Adrenal gland (tissue), 12 donors: ENCODE results near the gene TRIO. TPM values are rescaled to one million over a fixed set of nuclear protein-coding genes. Genes with fewer than 3 reads are reported as not detected.

Experiments
- DNase-seq, 7 donors: peaks; one replicate each; pipeline ENCODE4 v3.0.0-alpha.2; 2019 to 2020
- H3K27ac ChIP-seq, 5 donors: fragments of 200-600 bp; sonication (generic) in 4 of 5; 1 replicate in 3 of 5; 2 replicates in 2 of 5; pipeline versions ENCODE4 v1.5.1 to v1.8.0; 2016 to 2020; ENCODE audit warnings: mild to moderate bottlenecking in 1 of 5
- H3K27me3 ChIP-seq: fragments of 200-600 bp; 2 replicates; pipeline ENCODE4 v1.8.0; 2021
- H3K36me3 ChIP-seq, 2 donors: fragments of 200-600 bp; replicated peaks in 1 of 2; 1 replicate in 1 of 2; 2 replicates in 1 of 2; pipeline versions ENCODE4 v1.5.1 to v1.8.0; 2018 to 2022
- H3K4me1 ChIP-seq, 2 donors: fragments of 200-600 bp; replicated peaks in 1 of 2; 1 replicate in 1 of 2; 2 replicates in 1 of 2; pipeline versions ENCODE4 v1.5.1 to v1.8.0; 2018 to 2021
- H3K4me3 ChIP-seq, 4 donors: fragments of 200-600 bp; sonication (generic) in 3 of 4; one replicate each; pipeline ENCODE4 v1.5.1; 2016 to 2018
- H3K9me3 ChIP-seq, 3 donors: fragments of 200-600 bp; sonication (generic) in 1 of 3; replicated peaks in 1 of 3; 1 replicate in 2 of 3; 2 replicates in 1 of 3; pipeline versions ENCODE4 v1.5.1 to v1.8.0; 2016 to 2021
- POLR2A ChIP-seq, 2 donors: fragments of 450-650 bp; IDR thresholded peaks; one replicate each; pipeline ENCODE4 v1.6.1; 2017; ENCODE audit warnings: antibody characterized with exemption in 2 of 2, mild to moderate bottlenecking in 2 of 2, moderate library complexity in 1 of 2
- WGBS, 4 donors: extraction: QIAGEN DNeasy Blood & Tissue Kit in 2 of 4; methylation state at CpG; one replicate each; pipeline versions ENCODE4 v1.1.5 to v1.1.7; 2013 to 2017; 5-methylcytosine and 5-hydroxymethylcytosine counted together
- intact Hi-C, 2 donors: fragments of 100-400 bp; cut with DNase I; formaldehyde crosslinking; loops; one replicate each; pipeline versions ENCODE4 v1.14.1 to v1.15.0; 2022 to 2023
- polyA plus RNA-seq, 3 donors: library from polyadenylated mRNA; stranded (reverse); fragments of 200-250 nt in 2 of 3; fragments of 350-450 nt in 1 of 3; fragmentation: Illumina TruSeq in 1 of 3; extraction: RNeasy Lipid Tissue Mini Kit (QIAGEN cat#74804) in 1 of 3; gene quantifications; one replicate each; pipeline ENCODE4 v1.2.3, GENCODE V29; 2013 to 2014
- total RNA-seq, 9 donors: library from RNA; depleted of rRNA in 4 of 9; stranded (reverse); fragments of >200 nt in 4 of 9; fragments of 120-200 nt in 1 of 9; fragmentation: NEBNext Ultra II Directional in 1 of 9; extraction: Animal tissue kit (Norgen Biotek cat#: 25700) in 1 of 9; gene quantifications; one replicate each; pipeline versions ENCODE4 v1.1.0 to v1.2.4, GENCODE V29; 2013 to 2023
- TF ChIP-seq, protein P1 (sequence below), 6 experiments: fragments of 450-650 bp in 4 of 6; fragments of 200-600 bp in 2 of 6; sonication (generic) in 1 of 6; IDR thresholded peaks; 1 replicate in 5 of 6; 2 replicates in 1 of 6; pipeline versions ENCODE4 v1.5.1 to v1.8.0; 2016 to 2021; ENCODE audit warnings: antibody characterized with exemption in 6 of 6, mild to moderate bottlenecking in 2 of 6, moderate library complexity in 1 of 6
- donor health status: healthy with polysubstance abuse.
- donor health status: Bipolar disorder and iron deficiency.
- donor health status: DM: yes; HTN: yes; CAD: no.
- donor health status: DM: no; HTN: no; CAD: no.
- donor health status: DM: no; HTN: no; CAD: no.
- donor health status: DM: yes; HTN: yes; CAD: no.

TRIO gene
- total and polyA plus RNA-seq, 12 donors, result 27.3 to 109 (median 72.4) TPM

DNA sequence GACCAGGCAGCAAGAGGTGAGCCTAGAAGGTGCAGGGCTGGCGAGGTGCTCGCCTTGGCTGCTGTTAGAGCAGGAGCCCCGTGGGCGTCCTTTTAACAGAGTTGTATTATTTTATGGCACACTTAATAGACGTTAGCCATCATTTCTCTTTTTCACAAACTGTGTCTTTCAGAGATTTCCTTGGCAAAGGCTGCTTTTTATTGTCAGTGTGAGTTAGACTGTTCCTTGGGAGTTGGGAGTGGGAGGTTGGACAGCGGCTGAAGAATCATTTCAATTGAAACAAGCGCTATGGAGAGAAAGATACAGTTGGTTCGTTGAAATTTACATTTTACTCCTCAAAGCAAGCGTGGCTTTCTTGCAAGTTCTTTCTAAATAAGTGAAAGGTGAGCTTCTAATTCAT lies 133.2 kb downstream of the TRIO start:
- no peak for TF ChIP-seq POLR2A (IDR thresholded peaks at IDR 0.05)
- TF ChIP-seq, protein P1, sequence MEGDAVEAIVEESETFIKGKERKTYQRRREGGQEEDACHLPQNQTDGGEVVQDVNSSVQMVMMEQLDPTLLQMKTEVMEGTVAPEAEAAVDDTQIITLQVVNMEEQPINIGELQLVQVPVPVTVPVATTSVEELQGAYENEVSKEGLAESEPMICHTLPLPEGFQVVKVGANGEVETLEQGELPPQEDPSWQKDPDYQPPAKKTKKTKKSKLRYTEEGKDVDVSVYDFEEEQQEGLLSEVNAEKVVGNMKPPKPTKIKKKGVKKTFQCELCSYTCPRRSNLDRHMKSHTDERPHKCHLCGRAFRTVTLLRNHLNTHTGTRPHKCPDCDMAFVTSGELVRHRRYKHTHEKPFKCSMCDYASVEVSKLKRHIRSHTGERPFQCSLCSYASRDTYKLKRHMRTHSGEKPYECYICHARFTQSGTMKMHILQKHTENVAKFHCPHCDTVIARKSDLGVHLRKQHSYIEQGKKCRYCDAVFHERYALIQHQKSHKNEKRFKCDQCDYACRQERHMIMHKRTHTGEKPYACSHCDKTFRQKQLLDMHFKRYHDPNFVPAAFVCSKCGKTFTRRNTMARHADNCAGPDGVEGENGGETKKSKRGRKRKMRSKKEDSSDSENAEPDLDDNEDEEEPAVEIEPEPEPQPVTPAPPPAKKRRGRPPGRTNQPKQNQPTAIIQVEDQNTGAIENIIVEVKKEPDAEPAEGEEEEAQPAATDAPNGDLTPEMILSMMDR (IDR thresholded peaks at IDR 0.05), result no peak
- Histone ChIP-seq H3K4me3 (no peak overlapping the region), H3K27ac (no peak overlapping the region), H3K27me3 (no peaks in the 10 kb centered on the region), H3K9me3 (no peaks in the 10 kb centered on the region), H3K4me1 (no peaks in the 10 kb centered on the region), H3K36me3 (no peaks in the 10 kb centered on the region)
- DNase-seq, result no peak
- 90 to 95% (median 93%) methylated on average over 9 of the region's 9 CpGs for WGBS, 4 donors
- intact Hi-C loops, result no loop called here

DNA sequence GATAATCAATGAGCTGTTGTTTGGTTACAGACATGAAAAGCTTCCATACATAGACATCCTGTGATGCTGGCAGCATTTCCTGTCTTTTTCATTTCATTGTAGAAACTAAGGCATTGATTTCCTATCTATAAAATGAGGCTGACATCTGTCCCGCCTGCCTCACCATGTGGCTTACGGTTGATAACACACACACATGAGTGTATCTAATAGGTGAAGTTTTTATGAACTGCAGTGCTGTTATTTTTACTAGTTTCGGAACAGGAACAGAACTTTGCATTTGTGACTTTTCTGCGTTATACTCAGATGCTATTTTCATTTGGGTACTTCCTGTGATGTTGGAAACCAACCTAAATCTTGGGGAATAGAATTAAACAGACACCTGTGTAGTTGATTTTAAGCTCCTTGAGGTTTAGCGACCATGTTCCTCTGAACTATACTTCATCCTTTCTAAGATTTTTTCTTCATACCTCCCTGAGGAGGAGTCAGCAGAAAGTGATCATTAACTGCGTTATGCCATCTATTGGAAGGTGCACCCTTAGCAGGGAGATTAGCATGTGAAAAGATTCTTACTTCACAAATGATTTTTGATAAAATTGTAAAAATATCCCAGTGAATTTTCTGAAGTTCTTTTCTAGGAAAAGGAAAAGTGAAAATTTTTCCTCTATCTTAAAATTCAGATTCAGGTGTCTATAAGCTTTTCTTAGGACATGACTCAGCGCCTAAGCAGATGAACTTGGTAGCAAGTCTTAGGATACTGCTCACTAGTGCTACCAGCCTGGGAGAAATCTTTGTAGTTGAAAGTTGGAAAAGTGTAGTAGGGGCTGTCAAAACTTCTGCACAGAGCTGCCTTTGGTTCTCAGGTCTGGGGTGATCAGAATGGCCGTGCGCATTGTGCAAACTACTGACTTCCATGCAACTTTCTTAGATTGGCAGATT lies 134.5 kb downstream of the TRIO start:
- H3K27me3 ChIP-seq, result no peaks in the 10 kb centered on the region
- 89 to 92% (median 90%) methylated on average over 9 of the region's 9 CpGs for WGBS, 4 donors
- no peak for DNase-seq
- H3K27ac ChIP-seq, result no peak overlapping the region
- no peak overlapping the region for H3K4me3 ChIP-seq
- H3K4me1 ChIP-seq, result no peaks in the 10 kb centered on the region
- H3K9me3 ChIP-seq, result no peaks in the 10 kb centered on the region
- intact Hi-C loops, result no loop called here
- no peak for TF ChIP-seq POLR2A (IDR thresholded peaks at IDR 0.05)
- TF ChIP-seq, protein P1 (IDR thresholded peaks at IDR 0.05), result no peak
- H3K36me3 ChIP-seq, result no peaks in the 10 kb centered on the region

DNA sequence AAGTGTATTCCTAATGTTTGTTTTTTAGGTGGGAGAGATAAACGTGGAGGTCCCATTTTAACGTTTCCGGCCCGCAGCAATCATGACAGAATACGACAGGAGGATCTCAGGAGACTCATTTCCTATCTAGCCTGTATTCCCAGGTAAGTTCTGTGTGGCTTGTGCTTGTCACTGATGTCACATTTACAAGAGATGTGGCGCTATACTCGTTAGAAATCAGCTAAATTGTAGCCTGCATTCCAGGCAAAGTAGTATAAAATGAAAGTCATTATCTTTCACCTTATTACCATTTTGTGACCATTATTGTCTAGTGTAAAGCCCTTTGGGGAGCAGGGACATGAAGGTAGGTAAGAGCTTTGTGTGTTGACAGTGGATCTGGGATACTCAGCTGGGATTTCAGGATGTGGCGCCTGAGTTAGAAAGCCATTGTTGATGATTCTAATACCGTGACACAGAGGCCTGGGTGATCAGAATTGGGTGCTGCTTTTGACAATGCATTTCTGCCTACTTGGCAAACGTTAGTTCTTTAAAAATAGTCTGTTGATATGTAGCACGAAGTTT lies 137.2 kb downstream of the TRIO start:
- H3K27me3 ChIP-seq, result no peaks in the 10 kb centered on the region
- H3K9me3 ChIP-seq, result no peaks in the 10 kb centered on the region
- no peak for DNase-seq
- intact Hi-C loops, result no loop called here
- H3K27ac ChIP-seq, result no peak overlapping the region
- 88 to 93% (median 93%) methylated on average over 11 of the region's 11 CpGs for WGBS, 4 donors
- no peaks in the 10 kb centered on the region for H3K4me1 ChIP-seq
- no peak overlapping the region for H3K4me3 ChIP-seq
- TF ChIP-seq, protein P1 (IDR thresholded peaks at IDR 0.05), result no peak
- no peak for TF ChIP-seq POLR2A (IDR thresholded peaks at IDR 0.05)
- no peaks in the 10 kb centered on the region for H3K36me3 ChIP-seq

- intact Hi-C loops, result no loop called here
- H3K36me3 ChIP-seq, result no peaks in the 10 kb centered on the region
- no peak for TF ChIP-seq POLR2A (IDR thresholded peaks at IDR 0.05)
- TF ChIP-seq, protein P1 (IDR thresholded peaks at IDR 0.05), result no peak
- no peaks in the 10 kb centered on the region for H3K27me3 ChIP-seq
- no peak overlapping the region for H3K4me3 ChIP-seq
- no peaks in the 10 kb centered on the region for H3K9me3 ChIP-seq
- no peaks in the 10 kb centered on the region for H3K4me1 ChIP-seq
- 92 to 96% (median 92%) methylated on average over 3 of the region's 3 CpGs for WGBS, 4 donors
- H3K27ac ChIP-seq, result no peak overlapping the region
- no peak for DNase-seq
Observed at GRCh38 chr5:14281746-14282181, 138.6 kb downstream of the TRIO start.
